K562 (cell line): ENCODE measurements around the gene SRD5A1.

ENCODE experiments used
- EP300 ChIP-seq: IDR thresholded peaks from 2 replicates; pipeline ENCODE4 v1.6.1; 2012; ENCODE audit warnings: low read length, improper control_type of control experiment
- POLR2AphosphoS5 ChIP-seq: IDR thresholded peaks from 2 replicates; pipeline ENCODE4 v1.6.1; 2011; ENCODE audit warnings: mild to moderate bottlenecking, low read depth, low read length, moderate library complexity; ENCODE audit not compliant: control insufficient read depth, insufficient read depth
- TF ChIP-seq, protein P1 (sequence below), 3 experiments: IDR thresholded peaks in 2 of 3; conservative IDR thresholded peaks in 1 of 3; 2 replicates each; pipeline ENCODE4 v1.5.1; 2011 to 2012; ENCODE audit warnings: low read length in 3 of 3, mild to moderate bottlenecking in 3 of 3, control low read depth in 2 of 3, improper control_type of control experiment in 1 of 3, inconsistent platforms in 1 of 3, low read depth in 1 of 3, mixed read lengths in 1 of 3, moderate library complexity in 1 of 3; ENCODE audit not compliant: insufficient read depth in 2 of 3

DNA sequence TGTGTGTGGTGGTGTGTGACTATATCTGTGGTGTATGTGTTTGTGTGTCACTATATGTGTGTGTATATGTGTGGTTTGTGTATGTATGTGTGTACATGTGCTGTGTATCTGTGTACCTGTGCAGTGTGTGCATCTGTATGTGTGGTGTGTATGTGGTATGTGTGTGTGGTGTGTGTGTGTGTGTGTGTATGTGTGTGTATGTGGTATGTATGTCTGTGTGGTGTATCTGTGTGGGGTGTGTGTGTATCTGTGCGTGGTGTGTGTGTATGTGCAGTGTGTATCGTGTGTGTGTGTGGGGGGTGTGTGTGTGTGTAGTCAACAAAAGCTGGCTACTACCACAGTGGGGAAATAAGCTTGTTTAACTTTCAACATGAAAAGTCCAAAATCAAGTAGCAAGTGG is 48.4 kb downstream of the SRD5A1 start:
- no peak for TF ChIP-seq POLR2AphosphoS5
- TF ChIP-seq EP300: no peak
- TF ChIP-seq, protein P1, sequence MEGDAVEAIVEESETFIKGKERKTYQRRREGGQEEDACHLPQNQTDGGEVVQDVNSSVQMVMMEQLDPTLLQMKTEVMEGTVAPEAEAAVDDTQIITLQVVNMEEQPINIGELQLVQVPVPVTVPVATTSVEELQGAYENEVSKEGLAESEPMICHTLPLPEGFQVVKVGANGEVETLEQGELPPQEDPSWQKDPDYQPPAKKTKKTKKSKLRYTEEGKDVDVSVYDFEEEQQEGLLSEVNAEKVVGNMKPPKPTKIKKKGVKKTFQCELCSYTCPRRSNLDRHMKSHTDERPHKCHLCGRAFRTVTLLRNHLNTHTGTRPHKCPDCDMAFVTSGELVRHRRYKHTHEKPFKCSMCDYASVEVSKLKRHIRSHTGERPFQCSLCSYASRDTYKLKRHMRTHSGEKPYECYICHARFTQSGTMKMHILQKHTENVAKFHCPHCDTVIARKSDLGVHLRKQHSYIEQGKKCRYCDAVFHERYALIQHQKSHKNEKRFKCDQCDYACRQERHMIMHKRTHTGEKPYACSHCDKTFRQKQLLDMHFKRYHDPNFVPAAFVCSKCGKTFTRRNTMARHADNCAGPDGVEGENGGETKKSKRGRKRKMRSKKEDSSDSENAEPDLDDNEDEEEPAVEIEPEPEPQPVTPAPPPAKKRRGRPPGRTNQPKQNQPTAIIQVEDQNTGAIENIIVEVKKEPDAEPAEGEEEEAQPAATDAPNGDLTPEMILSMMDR (IDR thresholded peaks at IDR 0.05 in 2 of 3, conservative IDR thresholded peaks at IDR 0.05 in 1 of 3; ENCODE audit: insufficient read depth in 2 of 3, low read depth in 1 of 3, low read length in 3 of 3): no peak
